Neural progenitor cell (in vitro differentiated cells): ENCODE data around the gene RASGRF1.

Experiments
- EZH2 ChIP-seq: fragments of 200-600 bp; sonication (generic); IDR thresholded peaks from 2 replicates; pipeline ENCODE4 v1.6.1; 2017; ENCODE audit warnings: antibody characterized with exemption, mild to moderate bottlenecking, moderate library complexity
- TF ChIP-seq, protein P1 (sequence below): fragments of 200-600 bp; sonication (generic); IDR thresholded peaks from 2 replicates; pipeline ENCODE4 v1.5.1; 2017; ENCODE audit warnings: antibody characterized with exemption, mild to moderate bottlenecking

DNA sequence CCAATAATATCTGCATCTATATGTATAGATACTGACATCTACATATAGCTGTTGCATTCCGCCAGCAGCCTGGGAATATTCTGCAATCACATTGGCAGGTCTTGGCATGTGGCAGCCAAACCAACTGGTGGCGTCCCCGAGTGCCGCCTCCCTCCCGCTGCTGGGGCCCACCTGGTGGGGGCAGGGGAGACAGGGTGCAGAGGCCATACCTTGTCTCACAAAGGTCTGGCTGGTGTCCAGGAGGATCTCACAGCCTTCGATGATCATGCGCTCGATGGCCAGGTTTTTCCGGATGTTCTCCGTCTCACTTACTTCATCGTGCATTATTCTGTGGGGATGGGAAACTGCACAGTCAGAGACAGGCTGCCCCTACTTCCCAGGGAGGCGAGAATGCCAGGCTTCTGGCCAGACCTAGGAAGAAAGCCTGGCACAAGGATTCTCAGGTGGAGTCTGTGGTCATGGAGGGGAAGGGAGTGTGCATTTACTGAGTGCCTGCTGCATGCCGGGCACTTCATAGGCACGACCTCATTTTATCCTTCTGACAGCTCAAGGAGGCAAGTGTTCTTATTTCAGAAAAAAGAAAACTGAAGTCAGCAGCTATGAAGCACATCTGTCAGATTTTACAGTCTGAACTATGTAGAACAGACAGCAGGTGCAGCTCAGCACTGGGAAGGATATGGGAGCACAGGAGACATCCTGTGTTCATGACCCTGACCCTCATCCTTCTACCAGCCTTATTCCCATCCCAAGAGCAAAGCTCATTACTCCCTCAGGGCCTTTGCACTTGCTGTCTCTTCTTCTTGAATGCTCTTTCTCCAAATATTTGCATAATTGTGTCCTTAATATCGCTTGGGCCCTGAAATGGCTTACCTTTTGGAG lies 62.8 kb downstream of the RASGRF1 start:
- TF ChIP-seq, protein P1, sequence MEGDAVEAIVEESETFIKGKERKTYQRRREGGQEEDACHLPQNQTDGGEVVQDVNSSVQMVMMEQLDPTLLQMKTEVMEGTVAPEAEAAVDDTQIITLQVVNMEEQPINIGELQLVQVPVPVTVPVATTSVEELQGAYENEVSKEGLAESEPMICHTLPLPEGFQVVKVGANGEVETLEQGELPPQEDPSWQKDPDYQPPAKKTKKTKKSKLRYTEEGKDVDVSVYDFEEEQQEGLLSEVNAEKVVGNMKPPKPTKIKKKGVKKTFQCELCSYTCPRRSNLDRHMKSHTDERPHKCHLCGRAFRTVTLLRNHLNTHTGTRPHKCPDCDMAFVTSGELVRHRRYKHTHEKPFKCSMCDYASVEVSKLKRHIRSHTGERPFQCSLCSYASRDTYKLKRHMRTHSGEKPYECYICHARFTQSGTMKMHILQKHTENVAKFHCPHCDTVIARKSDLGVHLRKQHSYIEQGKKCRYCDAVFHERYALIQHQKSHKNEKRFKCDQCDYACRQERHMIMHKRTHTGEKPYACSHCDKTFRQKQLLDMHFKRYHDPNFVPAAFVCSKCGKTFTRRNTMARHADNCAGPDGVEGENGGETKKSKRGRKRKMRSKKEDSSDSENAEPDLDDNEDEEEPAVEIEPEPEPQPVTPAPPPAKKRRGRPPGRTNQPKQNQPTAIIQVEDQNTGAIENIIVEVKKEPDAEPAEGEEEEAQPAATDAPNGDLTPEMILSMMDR: no peak
- no peak for TF ChIP-seq EZH2
